A172 (cell line): ENCODE results near the gene ARHGAP10. TPM values are rescaled to one million over a fixed set of nuclear protein-coding genes. Genes with fewer than 3 reads are reported as not detected.

Source experiments
- DNase-seq: peaks from one replicate; pipeline ENCODE4 v3.0.0-alpha.2; 2015; ENCODE audit warnings: low spot score
- total RNA-seq: library from RNA; depleted of rRNA; stranded (reverse); fragments of >200 nt; shearing (Covaris generic); gene quantifications from 2 replicates; pipeline ENCODE4 v1.2.3, GENCODE V29; 2014; rRNA removed

The ARHGAP10 gene, protein sequence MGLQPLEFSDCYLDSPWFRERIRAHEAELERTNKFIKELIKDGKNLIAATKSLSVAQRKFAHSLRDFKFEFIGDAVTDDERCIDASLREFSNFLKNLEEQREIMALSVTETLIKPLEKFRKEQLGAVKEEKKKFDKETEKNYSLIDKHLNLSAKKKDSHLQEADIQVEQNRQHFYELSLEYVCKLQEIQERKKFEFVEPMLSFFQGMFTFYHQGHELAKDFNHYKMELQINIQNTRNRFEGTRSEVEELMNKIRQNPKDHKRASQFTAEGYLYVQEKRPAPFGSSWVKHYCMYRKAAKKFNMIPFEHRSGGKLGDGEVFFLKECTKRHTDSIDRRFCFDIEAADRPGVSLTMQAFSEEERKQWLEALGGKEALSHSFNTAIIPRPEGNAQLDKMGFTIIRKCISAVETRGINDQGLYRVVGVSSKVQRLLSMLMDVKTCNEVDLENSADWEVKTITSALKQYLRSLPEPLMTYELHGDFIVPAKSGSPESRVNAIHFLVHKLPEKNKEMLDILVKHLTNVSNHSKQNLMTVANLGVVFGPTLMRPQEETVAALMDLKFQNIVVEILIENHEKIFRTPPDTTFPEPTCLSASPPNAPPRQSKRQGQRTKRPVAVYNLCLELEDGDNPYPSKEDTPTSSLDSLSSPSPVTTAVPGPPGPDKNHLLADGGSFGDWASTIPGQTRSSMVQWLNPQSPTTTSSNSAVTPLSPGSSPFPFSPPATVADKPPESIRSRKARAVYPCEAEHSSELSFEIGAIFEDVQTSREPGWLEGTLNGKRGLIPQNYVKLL
- total RNA-seq: 9.1 and 10.3 TPM in 2 replicates

DNA sequence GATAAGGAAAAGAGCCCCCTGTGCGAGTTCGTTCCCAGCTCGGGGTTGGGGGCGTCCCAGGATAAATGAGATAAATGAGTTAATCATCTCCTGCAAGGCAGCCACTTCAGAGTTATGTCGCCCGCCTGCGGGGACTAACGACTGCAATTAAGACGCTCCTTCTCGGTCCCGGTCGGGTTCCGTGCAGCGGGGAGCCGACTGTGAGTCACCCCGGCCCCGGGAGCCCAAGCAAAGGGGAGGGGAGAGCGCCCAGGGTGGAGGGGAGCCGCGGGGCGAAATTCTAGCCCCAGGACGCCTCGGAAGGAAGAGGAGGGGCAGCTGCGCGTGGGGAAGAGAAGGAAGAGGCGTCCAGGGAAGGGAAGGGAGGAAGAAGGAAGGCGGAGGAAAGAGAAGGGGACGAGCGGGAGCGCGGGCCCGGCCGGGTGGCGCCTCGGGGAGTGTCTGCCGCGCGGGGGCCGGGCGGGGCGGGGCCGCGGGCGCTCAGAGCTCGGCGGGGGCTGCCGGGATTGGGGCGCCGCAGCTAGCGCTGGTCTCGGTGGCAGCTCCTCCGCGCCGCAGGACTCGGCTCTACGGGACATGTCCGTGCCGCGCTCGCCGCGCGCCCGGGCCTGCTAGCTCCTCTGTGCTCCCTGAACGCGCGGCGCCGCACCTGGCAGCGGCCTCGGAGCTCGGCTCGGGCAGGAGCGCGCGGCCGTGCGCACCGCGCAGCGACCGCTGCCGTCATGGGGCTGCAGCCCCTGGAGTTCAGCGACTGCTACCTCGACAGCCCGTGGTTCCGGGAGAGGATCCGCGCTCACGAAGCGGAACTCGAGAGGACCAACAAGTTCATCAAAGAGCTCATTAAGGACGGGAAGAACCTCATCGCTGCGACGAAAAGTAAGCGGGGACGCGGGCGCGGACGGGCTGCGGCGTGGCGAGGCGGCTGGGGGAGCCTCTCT lies at the start of gene ARHGAP10:
TSS of gene ARHGAP10 (plus strand) at position 509 of the 938 bp plus-strand sequence. CDS start at position 723, 214 bp downstream.
- DNase-seq: peak; percentile 54

DNA sequence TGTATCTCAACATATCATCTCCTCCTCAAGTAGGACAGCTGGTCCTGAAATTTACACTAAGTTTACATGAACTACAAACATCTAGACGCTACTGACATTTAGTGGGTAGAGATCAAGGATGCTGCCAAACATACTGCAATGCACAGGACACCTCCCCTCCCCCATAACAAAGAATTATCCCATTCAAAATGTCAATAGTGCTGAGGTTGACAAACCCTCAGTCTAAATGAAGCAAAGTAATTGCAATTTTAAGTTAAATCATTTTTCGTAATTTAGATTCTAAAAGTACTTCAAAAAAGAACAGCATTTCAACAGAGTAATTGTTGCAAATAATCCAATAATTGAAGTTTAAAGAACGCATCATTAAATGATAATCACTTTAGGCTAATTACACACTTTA lies 49.1 kb upstream of the ARHGAP10 start:
- DNase-seq: no peak

DNA sequence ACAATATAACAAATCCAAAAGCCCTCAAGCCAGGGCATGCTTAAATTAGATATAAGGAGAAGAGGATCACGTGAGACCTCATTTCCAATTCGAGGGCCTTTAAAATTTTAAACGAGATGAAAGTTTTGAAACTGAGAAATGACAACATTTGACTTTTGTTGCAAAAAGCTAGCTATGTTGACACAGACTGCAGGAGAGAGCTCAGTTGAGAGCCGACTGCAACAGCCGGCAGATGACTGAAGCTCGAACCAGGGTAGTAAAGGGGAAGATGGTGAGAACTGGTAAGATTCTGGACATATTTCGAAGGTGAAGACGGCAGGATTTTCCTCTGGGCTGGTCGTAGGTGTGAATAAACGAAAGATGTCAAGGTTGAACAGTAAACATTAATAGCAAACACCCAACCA lies 48.7 kb upstream of the ARHGAP10 start:
- DNase-seq: peak; percentile 2

DNA sequence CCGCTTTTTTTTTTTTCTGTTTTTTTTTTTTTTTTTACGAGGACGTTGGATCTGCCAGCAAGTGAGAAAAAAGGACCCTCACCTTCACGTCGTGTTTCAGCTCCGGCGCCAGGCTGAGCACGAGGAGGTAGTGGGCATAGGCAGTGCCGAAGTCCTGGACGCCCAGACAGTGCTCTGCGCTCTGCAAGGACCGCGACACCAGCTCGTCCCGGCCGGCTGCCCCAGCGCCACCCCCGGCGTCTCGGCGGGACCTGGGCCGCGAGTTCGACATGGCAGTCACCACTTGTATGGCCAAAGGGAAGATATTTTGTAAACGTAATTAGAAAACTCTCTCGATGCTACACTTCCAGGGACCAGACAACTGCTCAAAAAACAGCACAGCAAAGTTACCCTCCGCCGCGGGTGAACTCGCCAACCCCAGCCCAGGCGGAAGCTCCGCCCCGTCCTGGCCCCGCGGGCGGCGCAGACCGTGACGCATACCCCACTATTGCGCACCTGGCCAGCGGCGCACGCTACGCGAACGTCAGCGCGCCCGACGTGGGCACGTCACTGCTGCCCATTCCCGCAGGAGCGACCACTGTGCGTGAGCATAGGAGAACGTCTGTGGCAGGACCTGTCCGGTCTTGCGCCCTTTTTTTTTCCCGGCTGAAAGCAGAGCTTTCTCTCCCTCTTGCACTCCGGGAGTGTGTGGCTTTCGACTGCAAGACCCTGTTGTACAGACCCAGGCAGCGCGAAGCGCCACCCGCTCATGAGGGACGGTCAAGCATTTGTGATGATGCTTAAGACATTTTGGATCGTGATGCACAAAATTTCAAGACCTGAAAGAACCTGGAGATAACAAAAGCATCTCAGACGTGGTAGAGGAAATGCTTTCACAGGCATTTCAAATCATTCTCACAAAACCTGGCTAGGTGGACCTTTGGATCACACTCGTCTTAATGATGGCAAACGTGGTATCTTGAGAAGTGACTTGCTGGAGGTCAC lies 47.9 kb upstream of the ARHGAP10 start, which contains the start of gene PRMT9:
TSS of gene PRMT9 (minus strand) at position 447 of the 984 bp plus-strand sequence. CDS start at position 271, 176 bp downstream.
- DNase-seq: peak; percentile 72

DNA sequence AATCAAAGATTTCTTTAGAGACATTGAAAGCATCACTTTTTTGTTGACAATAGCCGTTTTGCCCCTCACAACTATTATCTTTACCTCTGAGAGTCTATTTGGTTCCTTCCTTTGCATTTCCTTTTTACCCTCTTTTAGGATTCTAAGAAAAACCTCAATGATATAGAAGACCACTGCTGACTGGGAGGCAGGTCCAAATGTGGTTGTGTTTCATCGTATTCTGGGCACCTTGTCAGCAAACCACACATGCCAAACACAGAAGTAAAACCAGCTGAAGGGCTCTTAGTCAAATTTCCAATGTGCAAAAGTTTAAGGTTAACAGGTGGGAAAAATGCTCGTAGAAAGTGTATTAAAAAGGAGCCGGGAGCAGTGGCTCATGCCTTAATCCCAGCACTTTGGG lies 42.8 kb upstream of the ARHGAP10 start:
- no peak for DNase-seq

DNA sequence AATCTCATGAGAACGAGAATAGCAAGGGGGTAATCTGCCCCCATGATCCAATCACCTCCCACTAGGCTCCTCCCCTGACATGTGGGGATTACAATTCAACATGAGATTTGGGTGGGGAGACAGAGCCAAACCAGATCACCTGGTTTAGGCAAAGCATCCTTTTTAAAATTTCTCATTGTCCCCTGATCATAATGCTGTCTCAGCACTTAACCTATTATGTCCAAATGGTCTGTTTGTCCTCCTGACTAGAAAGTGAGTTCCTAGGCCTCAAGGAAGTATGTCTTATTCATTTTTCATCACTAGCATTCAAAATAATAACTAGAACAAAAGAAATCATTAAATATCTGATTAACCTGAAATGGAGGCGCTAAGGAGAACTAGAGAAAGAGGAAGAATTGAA lies 40.1 kb upstream of the ARHGAP10 start:
- no peak for DNase-seq

DNA sequence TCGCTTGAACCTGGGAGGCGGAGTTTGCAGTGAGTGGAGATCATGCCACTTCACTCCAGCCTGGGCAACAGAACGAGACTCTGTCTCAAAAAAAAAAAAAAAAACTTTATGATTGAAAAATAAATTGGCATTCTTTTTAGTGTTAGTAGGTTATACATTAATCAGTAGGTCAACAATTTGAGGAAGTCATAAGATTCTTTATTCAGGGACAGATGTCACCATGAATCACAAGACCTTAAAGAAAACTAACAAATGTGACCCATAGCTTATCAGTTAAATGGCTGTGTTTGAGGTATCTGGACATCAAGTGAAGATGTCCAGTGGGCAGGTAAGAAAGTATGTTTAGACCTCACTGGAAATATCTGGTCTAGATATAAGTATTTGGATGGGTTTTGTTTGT lies 38.7 kb upstream of the ARHGAP10 start:
- no peak for DNase-seq

DNA sequence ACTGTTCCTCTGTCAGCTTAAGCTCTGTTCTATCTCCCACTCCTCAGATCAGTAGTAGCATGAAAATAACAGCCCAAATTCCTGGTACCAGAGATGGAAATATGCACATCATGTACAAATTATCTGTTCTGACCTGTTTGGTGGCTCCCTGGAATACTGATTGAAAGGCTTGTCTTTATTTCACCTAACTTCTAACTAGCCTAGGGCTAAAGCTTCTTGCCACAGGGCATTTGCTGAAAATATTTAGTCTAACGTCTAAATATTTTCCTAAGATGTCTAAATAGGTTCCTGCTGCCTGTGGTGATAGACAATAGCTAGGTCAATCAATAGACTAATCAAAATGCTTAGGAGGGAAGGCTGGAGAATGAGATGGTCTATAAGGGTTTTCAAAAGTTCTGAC lies 35.0 kb upstream of the ARHGAP10 start:
- DNase-seq: no peak

DNA sequence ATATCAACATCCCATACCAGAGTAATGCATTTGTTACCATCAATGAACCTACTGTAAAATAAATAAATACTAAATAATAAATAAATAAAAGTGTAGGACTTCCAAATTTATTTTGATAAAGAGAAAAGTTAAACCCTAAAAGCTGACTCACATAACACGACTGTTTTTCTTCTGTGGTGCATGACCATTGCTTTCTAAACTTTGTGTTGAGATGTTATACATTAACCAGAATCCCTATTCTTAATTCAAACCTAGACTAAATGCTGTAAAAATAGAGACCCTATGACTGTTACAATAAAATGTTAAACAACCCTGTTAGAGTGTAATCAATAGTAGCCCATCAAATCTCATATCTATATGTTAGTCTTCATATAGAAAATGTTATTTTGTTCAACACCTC lies 27.0 kb upstream of the ARHGAP10 start:
- no peak for DNase-seq

DNA sequence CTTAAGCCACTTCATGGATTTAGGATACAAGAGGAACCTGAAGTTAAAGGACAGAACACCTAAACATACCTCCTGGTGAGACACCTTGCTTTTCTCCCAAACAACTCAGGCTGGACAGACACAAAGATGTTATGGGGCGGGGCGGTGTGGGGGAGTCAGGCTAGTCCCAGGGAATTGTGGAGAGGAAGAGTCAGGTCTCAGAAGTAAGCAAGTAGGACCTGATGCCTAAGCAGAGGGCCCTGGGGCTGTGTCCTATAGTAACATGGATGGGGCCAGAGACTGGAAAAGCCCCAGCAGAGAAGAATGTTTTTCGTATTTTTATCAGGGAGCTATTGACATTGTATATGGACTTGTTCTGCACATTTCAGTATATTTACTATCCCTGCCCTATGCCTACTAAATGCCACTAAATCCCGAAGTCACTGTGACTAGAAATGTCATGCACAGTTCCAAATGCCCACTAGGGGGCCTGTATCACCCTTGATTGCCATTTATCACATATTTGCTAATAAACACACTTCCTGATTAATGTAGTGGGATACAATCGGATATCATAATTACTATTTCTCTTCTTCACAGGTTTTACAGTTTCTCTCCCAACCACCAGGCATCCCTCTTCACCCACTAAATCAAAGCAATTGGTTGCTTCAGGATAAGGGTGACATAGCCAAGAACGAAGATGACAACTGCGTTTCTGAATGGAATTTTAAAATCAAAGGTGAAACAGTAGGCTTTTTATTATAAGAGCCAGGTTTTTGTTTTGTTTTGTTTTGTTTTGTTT lies 23.8 kb upstream of the ARHGAP10 start:
- peak; percentile 61 for DNase-seq

DNA sequence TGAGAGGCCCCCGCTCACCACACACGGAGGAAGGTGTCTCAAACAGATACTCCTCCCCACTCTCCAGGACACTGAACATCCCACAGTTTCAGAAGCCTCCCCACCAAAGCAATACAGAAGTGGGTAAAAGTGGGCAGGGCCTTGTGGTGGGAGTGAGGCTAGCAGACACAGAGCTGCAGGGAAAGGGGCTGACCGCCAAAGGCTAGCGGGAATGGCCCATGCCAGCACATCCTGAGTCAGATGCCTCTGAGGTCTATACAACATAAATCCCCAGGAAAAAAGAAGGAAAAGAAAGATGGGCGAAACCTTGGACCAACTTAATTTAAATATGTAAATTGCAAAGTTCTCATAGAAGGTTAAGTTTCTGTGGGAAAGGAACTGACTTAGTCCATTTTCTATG lies 21.9 kb upstream of the ARHGAP10 start:
- peak; percentile 82 for DNase-seq

DNA sequence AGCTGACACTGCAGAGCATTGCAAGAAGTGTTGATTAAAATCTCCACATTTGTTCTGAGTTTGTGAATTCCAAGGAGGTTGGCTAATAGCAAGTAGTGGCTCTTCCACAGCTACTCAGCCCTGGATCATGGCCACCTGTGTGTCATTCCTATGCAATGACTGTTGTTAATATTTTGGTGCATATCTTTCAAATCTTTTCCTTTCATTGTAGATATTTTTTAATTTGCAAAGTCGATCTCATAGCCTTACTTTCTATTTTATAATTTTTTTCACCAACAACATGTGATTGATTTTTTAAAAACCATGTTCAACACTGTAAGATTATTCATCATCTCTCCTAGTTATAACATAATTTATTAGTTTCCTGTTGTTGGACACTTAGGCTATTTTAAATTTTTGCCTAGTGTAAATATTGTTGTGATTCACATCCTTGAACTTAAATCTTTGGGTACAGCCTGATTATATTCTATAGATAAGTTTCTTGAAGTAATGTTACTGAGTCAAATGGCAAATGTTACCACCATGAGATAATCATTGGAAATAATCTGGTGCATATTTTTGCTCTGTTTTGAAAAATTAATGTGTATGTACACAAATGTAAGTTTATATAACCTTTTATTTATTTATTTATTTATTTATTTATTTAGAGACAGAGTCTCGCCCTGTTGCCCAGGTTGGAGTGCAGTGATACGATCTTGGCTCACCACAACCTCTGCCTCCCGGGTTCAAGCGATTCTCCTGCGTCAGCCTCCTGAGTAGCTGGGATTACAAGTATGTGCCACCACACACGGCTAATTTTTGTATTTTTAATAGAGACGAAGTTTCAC lies 17.1 kb upstream of the ARHGAP10 start:
- peak; percentile 81 for DNase-seq

DNA sequence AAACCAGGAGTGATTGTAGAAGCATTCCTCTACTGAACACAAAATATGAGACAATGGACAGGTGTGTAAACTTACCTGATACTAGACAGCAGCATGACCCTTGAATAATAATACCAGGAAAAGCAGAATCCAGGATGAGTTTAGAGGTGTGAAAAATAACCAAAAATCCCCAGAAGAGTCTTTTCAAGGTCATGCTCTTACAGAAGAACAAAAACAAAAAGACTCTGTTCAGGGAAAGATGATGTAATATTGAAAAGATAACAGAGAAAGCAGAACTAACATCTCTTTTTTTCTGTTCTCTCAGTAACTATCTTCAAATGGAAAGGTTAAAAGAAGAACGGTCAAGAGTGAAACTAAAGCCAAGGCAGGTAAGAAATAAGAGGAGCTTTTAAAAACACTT lies 14.0 kb upstream of the ARHGAP10 start:
- DNase-seq: no peak

DNA sequence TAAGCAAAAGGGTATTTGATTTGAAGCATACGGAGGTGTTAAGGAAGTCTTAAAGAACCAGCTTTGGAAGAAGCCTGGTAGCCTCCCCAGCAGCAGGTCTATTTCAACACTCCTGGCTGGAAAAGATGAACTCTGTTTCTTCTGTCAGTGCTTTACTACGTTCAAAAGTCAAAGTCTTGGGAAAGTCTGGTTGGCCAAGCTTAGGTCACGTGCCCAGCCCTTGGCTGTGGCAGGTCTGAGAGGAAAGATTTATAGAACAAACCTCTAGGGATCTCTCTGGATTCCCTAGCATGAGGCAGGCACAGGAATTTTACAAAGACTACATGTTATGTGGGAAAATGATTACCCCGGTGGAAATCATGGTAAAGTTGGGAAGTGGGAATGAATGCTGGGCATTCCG lies 8.6 kb upstream of the ARHGAP10 start:
- no peak for DNase-seq

DNA sequence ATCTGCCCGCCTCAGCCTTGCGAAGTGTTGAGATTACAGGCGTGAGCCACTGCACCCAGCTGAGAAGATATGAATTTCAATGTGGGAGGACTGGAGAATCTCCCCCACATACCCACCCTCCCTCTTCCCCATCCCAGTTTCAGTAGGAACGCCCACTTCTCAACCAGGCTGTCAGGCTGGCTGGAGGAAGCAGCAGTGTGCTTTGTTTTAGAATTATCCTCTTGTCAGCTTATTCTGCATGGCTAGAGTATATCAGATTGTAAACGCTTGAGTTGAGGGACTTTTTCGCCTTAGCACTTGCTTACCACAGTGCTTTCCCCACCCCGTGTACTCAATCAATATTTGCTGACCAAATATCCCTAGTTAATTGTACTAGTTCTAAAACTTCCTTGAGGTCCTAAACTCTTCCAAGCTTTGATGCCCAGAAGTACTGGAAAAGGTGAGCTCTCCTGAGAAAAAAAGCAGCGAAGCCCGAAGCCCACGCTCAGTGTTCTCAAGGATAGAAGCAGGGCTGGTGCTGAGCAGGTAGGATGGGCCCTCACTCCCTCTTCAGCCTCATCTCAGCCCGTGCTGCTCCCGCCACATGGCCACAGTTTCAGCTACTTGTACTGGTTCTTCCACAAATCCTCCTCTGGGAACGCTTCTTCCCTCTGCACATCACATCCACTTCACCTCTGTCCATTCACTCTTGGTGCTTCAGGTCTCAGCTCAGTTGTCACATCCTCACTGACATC lies 7.3 kb upstream of the ARHGAP10 start:
- no peak for DNase-seq

DNA sequence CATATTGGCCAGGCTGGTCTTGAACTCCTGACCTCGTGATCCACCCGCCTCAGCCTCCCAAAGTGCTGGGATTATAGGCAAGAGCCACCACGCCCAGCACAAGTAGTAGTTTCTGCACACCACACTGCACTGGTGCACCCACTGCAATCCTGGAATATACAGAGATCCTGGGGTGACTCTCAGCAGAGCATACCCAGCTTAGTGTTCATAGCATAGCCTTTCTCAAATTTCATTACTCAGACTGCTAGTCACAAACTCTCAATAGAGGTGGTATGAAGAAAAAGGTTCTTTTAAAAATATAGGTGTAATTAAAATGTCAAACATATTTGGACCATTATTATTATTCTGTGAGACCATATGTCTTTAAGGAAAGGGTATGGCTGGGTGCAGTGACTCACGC lies 6.2 kb upstream of the ARHGAP10 start:
- no peak for DNase-seq

DNA sequence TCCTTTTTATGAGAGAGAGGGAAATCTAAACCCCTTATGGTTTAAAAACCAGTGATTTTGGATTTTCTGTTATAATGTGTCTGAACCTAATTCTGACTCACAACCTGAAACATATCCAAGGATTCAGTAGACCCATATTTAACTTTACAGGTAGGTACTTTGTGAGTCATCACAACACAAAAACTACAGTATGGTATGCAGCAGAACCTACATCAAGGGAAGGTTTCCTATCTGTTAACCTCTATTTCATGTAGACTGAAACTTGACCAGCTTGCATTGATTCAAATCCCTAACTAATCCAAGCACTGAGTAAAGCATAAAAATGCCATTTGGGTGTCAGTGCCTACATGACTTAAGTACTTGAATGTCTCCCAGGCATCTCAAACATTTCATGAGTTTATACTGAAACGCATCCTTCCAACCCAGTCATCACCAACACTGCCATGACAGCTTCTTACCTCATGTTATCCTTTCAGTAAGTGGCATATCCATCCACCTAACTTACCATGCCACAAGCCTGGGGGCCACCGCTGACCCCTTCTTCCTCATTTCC lies 4.3 kb upstream of the ARHGAP10 start:
- no peak for DNase-seq

DNA sequence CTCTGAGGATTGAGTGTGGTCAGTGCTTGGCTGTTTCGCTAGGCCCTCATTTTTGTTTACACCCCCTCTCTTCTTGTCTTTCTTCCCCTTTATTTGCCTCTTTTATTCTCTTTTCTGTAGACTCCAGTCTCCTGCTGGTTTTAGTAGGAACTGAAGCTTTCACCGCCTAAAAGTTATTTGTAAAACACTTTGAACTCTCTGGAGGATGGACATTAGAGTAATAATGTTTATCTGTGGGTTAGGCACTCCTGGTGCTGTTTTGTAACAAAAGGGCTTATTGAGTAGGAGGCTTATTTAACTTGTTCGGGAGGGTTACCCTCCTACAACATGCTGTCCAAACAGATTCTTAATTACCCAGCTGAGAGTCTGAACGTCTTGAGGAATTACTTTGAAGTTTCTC lies 1.6 kb upstream of the ARHGAP10 start:
- DNase-seq: no peak
